ENCODE data around the gene FER.
"Not testable (repeated sequence)": the region's sequence is repeated elsewhere in the genome, so short reads cannot be mapped to it uniquely, and the experiment has no call there.

FER gene

DNA sequence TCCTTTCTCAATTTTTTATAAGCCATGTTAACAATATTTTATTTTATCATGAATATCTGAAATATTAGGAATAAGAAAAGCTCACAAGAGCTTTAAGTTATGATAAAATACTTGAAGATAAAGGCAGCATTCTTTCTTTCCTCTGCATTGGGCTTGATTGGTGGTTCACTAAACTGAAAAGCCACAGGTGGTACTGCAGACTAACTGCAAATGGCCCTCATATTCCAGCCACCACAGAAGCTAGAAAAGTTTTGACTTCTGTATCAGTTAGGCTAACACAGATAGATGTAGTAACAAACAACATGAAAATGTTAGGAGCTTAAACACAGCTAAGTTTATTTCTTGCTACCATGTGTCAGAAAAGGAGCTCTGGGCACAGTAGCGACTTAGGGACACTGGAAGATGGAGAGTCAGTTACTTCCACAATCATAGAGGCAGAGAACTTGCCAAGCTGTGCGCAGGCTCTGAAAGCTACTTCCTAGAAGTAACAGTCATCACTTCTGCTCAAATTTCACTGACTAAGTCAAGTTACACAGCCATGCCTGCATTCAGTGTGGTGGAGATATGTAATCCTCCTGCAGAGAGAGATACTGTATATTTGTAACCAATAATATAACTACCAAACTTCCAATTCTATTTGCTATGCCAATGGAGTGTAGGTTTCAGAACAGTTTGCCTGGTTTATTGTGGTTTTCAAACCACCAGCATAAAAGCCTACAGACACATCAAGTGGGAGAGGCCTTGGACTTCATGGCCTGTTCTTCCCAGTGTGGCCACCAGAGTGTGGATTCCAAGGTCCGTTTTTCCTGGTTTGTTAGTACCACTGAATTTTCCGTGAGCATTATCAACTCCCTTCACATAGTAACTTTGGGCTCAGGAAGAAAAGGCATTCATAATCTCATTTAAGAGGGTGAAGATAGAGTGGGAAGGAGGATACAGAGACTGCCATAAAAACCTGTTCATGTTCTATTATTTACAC, 393.8 kb downstream of the FER start:
- DNase-seq, result no peak

DNA sequence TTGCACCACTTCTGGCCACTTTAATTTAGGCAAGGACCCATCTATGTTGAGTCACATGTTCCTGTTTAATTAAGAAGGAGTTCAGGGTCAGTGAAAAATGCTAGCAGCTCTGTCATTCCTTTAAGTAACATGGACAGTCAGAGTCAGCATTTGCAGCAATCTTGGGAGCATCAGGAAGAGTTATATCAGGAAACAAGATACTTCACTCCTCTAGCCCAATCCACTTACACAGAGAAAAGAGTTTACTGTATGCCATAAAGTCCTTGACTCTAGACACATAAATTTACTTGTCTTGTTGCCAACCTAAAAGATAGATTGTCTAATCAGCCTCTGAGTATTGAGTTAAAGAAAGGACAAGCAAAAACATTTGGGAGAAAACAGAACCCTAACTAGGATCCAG, 395.3 kb downstream of the FER start:
- DNase-seq, result no peak

DNA sequence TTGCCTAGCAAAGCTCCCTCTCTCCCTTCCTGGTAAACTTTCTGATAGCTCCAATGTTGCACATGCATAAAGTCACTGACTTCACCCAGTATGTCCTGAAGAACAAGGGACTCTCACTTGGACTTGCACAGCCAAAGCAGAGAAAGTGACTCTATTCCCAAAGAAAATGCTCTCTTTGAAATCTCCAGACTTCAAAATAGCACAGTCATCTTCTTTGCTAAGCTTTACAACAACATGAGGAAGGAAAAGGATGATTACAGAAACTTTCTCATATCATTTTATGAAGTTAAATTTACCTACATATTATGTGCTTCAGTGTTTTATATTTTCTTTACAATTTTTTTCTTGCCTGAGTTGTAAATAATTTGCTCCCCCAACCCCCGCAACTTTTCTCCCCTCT, 397.4 kb downstream of the FER start:
- DNase-seq, result no peak

DNA sequence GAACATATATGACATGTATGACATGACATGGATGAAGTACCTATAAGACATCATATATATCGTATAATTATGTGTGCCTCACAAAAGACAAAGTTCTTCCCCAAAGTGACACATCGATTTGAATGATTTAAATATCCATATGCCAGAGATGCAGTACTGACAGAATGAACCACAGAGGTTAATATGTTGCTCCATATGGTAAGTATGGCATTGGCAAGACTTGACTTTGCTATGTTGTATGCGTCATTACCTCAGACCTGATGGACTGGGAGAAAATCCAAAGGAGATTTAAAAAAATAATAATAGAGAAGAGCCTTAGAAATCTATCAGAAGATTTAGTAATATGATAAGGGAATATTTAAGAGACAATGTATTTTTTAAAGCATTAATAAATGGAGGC, 398.9 kb downstream of the FER start:
- no peak for DNase-seq

DNA sequence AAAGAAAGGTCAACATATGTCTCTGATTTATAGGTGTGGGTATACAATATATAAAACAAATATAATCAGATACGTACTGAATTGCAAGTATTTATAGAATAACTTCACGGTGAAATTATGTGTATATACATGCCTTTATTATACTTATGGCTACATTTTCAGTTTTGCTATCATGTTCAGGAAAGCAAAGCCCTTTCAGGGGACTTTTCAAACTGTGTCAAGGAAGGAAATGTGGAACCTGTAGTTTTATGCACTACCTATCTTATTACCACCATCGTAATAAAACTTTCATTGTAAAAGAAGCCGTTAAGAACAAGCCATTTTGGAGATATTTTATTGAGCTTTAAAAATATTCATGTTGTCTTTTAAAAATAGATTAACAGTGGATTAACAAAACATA, 404.9 kb downstream of the FER start:
- DNase-seq, result no peak

DNA sequence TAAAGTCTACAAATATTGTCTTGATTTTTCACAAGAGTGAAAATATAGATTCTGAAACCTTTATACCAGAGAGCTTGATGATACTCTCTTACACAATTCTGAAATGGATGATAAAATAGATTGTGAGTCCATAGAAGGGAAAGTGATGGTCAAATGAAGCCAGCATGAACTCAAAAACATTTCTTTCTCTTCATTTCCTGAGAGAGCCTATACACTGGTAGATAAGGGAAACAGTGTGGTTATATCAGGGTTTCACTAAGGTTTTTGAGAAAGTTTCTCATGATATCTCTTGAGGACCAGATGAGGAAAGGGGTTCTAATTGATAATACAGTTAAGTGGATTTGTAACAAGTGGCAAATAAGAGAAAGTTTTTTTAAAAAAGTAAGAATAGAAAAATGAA, 407.9 kb downstream of the FER start:
- DNase-seq, result no peak

DNA sequence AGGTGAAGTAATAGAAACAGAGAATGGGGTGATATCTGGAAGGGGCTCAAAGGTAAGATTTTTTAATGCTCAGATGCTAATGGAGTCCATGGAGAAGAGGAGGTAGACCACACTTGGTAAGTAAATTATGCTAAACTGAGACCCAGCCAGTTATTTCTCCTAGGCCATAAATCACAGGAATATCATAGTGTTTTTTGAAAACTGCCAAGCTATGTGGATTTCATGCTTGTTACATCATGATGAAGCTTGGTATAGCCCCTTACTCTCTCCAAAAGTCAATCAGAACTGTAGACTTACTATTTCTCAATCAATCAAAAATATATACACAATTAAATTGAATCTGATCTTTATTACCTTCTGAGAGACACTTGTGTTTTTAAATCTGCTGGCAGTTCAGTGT, 409.2 kb downstream of the FER start:
- no peak for DNase-seq

DNA sequence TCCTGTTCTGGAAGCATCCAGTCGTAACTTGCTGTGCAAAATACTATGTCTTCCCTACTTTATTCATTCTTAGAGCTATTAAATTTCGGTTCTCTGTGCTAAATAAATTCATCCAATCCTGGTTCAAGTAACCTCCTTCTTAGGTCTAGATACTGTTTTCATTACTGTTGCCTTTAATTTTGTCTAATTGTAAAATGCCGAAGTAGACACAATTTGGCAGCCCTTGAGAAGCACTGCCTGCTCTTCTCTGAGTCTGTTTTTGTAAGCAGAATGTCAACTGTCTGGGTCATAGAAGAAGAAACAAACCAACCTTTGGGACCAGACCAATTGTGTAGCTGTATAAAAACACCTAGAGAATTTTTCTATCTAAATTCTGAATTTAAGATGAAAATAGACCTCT, 412.8 kb downstream of the FER start:
- DNase-seq, result no peak

DNA sequence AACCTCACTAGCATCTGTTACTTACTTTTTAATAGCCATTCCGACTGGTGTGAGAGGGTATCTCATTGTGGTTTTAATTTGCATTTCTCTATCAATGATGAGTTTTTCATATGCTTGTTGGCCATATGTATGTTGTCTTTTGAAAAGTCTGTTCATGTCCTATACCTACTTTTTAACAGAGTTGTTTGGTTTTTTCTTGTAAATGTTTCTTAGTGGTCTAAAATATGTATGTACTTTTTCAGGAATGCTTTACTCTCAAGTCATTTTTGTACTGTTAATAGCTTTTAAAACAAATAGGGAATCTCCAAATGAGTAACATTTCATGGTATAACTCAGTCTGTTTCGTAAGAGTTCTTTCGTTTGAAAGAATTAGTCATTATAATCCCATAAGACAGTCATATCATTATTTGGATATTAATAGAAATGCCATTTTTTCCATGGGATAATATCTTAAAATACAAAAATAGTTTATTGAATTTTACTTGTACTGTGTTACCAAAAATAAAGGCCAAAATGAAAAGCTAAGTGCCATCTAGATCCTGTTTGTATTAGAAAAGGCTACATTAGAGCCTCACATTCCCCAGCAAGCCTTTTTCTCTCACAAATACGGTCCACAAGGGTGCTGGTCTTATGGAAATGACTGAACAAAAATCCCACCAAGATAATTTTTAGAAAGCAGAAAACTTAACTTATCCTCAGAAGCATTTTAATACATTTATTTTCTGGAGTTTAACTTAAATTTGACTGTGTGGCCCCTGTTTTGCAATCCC, 414.4 kb downstream of the FER start:
- no peak for DNase-seq

DNA sequence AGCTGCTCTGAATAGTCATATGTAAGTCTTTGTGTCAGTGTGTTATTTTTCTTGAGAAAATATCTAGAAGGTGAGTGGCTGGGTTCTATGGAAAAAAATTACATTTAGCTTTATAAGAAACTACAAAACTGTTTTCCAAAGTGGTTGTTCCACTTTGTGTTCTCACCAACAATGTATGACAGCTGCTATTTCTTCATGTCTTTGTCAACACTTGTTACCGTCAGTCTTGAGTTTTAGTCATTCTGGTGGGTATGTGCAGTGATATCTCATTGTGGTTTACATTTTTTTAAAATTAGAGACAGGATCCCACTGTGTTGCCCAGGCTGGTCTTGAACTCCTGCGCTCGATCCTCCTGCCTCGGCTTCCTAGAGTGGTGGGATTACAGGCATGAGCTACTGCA, 415.6 kb downstream of the FER start:
- no peak for DNase-seq

DNA sequence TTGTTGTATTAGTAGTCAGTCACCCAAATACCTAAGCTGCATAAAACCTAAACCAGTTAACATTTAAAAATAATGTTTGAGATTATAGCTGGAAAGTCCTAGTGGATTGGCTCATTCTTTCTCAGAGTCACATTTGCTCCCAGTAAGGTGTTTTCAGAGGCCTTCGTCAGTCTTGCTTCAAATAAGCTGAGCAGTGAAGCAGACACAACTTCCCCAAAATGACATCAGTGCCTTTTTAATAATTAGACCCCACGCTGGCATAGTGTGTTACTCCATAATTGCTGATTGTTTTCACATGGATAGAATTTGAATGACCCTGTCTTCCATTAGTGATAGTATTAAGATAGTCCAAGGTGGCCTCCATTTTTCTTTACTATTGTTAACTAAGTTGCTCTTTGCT, 416.3 kb downstream of the FER start:
- no peak for DNase-seq

DNA sequence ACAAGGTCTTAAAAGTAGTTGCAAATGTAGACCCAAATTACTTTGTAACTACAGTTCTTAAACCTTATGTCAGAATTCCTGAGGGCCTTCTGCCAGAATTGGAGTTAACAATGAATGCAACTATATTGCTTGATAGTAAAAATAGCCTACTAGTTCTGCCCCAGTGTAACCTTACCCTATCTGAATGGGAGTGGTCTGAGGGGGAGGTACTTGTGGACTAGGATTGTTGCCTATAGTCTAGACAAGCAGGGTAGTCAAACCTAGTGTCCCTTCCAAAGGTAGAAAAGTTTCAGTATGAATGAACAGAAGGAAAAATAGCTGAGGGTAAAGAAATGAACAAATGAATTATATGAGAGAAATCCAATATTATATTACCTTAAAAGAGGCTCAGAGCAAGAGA, 419.9 kb downstream of the FER start:
- no peak for DNase-seq

DNA sequence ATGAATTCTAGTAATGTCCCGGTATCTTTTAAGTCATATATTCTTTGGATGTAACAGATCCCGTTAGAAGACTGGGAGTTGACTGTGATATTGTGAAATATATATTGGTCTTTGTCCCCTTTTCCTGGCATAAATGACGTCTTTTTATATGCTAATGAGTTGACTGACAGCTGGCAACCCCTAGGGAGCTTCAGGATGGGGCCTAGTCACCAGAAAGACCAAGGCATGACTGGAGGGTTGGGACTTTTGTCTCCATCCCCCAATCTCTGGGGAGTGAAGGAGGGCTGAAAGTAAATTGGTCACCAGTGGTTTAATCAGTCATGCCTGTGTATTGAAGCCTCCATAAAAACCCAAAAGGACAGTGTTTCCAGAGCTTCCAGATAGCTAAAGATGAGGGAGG, 420.5 kb downstream of the FER start:
- DNase-seq, result no peak

DNA sequence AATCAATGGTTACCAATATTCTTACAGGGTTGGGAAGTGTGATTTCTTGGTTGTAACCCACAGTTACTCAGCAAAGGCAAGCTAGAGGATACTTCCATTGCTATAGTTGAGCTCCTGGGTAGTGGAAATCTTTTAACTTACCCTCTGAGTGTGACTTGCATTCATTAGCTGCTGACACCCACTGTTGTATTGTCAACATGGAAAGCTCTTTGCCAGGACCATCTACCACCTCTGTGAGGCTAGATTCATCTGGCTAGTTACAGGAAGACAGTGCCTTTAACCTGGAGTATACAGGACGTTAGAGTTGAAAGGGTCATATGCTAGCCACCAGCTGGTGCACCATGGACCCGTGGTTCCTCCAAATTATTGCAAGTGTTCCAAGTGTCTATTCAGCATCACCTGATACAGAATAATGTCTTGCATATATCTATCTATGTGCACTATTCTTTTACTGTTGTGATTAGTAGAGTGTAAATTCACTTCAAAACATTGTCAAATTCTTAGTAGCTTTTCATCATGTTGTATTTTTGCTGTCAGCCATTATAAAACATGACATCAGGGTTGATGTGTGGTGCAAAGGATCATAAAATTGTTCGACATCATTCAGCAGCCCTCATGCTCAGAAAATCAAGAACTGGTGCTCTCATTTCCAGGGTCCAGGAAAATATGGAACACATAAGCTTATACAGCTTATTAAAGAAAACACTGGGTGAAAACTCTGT, 423.1 kb downstream of the FER start:
- no peak for DNase-seq

DNA sequence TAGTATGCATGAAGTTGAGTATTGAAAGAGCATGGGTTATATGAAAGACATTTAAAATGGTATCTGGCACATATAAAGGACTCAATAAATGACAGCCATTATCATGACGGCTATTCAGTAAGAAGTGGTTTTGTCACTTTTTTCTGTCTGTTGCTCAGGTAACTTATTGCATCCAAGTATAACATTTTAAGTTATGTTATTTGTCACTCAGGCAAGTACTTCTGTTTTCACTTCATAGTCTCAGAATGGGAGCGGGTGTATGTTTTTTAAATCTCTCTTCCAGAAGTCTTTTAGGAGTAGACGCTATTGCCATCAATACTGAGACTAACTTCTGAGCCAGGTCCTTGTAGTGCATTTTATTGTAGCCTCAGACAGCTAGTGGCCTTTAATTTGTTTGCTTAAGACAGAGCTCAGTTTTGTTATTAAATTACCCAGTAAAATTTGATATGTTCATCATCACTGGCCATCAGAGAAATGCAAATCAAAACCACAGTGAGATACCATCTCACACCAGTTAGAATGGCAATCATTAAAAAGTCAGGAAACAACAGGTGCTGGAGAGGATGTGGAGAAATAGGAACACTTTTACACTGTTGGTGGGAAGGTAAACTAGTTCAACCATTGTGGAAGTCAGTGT, 423.9 kb downstream of the FER start:
- DNase-seq, result not testable (repeated sequence)

DNA sequence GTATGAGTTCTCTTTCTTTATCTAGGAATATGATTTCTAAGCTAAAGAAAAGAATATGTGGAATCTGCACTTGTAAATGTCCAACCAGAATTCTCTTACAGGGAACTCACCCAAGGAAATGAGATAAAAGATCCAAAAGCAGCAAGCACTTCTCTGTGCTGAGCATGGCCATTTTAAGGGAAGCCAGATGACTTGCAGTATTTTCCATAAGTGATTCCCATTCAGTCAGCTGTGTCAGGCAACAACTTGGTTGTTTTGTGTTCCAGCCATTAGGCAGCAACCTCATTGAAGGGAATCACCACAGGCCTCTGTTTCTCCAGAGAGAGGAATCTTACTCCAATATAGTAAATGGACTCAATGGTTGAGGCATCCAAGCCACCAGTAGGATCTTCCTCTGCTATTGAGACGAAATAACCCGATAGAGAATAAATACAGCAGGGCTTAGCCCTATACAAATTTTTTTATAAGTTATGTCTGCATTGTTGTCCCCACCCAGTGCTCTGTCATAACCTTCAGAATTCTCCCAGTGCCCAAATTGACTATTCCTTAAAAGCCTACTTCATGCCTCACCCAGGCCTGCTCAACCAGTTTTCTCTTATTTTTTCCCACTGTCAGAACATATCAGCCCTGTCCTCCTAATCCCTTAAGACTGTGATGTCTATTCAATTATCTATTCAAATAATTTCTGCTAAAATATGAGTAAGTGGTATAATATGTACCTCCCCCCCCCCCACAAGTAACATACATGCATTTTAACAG, 425.5 kb downstream of the FER start:
- DNase-seq, result no peak

DNA sequence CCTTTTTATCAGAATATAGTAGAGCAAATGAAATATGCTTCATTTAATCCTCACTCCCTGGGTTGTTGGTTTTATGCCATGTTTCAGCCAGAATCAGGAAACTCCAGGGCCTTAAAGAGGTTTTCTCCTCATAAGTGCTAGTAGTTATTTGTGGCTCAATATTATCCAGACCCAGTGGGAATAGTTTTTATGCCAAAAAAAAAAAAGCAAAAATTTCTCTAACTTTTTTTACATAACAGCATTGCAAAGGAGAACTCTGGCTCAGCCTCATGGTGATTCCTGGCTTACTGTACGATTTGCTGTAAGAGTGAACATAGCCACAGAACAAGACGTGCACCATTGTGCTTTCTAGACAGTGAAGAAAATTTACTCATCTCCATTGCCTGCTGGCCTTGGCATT, 429.5 kb downstream of the FER start:
- DNase-seq, result no peak

DNA sequence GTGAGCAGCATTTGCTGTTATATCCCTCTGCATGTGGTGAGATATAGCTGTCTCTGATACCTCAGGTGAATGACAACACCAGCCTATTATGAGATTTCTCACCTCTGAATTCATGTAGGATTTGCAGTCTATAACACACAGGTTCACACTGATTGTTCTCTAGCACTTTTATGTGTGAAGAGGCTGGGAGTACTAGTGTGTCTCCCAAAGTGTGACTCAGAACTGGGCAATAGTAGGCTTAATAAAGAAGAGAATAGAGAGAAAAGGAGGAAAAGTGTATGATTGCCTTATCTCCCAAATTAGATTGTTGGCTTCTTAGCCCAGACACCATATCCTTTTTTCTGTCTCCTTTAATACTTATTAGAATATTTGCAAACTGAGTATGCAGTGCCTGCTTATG, 430.1 kb downstream of the FER start:
- no peak for DNase-seq

DNA sequence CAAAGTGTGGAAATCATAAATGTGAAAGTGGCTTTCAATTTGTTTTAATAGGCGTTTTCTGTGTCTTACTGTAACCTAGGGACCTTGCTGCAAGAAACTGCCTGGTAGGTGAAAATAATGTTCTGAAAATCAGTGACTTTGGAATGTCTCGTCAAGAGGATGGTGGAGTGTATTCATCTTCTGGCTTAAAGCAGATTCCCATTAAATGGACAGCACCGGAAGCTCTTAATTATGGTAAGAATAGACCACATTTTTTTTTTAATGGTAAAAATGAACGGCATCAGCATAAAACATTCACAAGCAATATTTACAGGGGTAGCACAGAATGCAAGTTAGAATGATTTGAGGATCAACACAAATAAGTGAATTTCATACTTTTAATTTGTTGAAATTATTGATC, 433.0 kb downstream of the FER start:
- DNase-seq, result no peak

DNA sequence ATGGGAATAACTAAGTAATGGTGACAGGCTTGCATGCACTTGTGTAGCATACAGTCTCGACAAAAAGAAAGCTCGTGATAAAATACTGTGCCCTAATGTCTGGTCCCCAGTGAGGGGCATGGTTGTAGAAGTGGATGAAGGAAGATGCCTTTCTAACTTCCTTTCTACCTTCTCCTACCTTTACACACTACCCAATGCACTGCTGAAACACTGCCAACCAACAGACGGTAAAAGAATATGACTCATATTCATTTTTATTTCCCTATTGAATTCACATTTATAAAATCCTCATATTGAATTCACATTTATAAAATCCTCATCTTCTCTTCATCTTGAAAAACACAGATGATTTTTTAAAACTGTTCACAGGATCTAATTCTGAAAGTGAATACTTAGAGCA, 439.1 kb downstream of the FER start:
- DNase-seq, result no peak

DNA sequence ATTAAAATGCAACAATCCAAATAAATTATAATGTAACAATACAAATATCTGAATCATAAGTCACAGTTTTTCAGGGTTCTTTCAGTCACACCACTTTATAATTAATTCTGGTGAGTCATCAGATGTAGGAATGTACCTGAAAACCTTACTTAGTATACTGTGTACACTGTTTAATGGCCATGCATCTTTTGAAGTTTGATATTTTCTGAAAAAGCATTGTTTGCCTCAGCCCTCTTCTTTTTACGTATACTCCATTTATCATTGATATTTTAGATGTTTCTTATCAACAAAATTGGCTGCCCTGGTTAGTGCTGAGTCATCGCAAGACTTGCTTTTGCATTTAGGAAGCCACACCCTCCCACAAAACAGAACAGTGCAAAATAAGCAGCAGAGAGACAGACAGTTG, 443.5 kb downstream of the FER start:
- peak in 1 of 2 experiments; percentile 50 for DNase-seq

DNA sequence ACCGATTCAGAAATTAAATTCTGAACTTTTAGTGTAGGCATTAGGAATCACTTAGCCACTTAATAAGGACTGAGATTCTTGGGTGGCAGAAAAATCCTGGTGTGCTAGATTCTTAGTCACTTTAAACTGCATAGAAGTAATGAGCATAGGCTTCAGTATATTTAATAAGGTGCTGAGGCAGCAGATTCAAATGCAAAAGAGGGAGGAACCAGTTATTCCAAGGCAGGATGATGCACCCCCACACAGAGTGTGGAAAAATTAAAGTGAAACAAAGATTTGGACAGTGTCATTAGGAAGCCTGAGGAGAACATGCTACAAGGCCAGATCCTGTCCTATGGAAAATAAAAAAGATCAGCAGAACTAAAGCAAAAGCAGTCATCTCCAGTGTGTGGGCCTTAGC, 444.3 kb downstream of the FER start:
- DNase-seq, result no peak
